Measurements from ENCODE around the gene ZNF473. TPM values are rescaled to one million over a fixed set of nuclear protein-coding genes. Genes with fewer than 3 reads are reported as not detected.

Gene ZNF473
- total RNA-seq, 2 experiments from 2014 or later, result 16.9 to 23.1 TPM

- no peak for DNase-seq (ENCODE audit: low spot score)
- no peak for TF ChIP-seq EZH2phosphoT487 (IDR thresholded peaks at IDR 0.05; ENCODE audit: borderline replicate concordance, low read depth, low read length)
- TF ChIP-seq CTCF (conservative IDR thresholded peaks at IDR 0.05; ENCODE audit: low read length), result no peak
- Histone ChIP-seq H3K4me3 (ENCODE audit: low read depth, low read length, poor library complexity, severe bottlenecking) (no peak overlapping the region), H3K9me3 (ENCODE audit: low read length) (no peaks in the 10 kb centered on the region), H3K4me2 (ENCODE audit: low read length) (no peak overlapping the region), H3K27ac (ENCODE audit: low read depth, low read length, poor library complexity, severe bottlenecking) (no peak overlapping the region), H3K79me2 (ENCODE audit: insufficient read depth, low read depth, low read length) (no peaks in the 10 kb centered on the region), H3K4me1 (ENCODE audit: insufficient read depth, low read length, poor library complexity, severe bottlenecking) (no peaks in the 10 kb centered on the region), H3K9me2 (ENCODE audit: insufficient read depth, low read length) (no peaks in the 10 kb centered on the region), H4K20me1 (ENCODE audit: insufficient read depth, low read length) (no peaks in the 10 kb centered on the region), H2AFZ (ENCODE audit: low read length) (no peak overlapping the region), H3K36me3 (ENCODE audit: insufficient read depth, low read length) (no peaks in the 10 kb centered on the region)
- ChIA-PET POLR2A (no interaction called here), CTCF (ENCODE audit: unreplicated experiment) (no interaction called here)
- BruUV-seq (replicated peaks), result no TSS peak
- intact Hi-C loops (cut with micrococcal nuclease; ENCODE audit: unreplicated experiment), result no loop called here
Observed at GRCh38 chr19:49977076-49977475, 48.7 kb upstream of the ZNF473 start.

GRCh38 chr19:49977881-49978280 is 47.9 kb upstream of the ZNF473 start:
- intact Hi-C loops (cut with micrococcal nuclease; ENCODE audit: unreplicated experiment), result no loop called here
- CTCF ChIA-PET (ENCODE audit: unreplicated experiment), result no interaction called here
- H4K20me1 ChIP-seq (ENCODE audit: insufficient read depth, low read length), result no peaks in the 10 kb centered on the region
- no peak overlapping the region for H3K4me2 ChIP-seq (ENCODE audit: low read length)
- H3K79me2 ChIP-seq (ENCODE audit: insufficient read depth, low read depth, low read length), result no peaks in the 10 kb centered on the region
- H3K9me3 ChIP-seq (ENCODE audit: low read length), result no peaks in the 10 kb centered on the region
- no peak for DNase-seq (ENCODE audit: low spot score)
- H2AFZ ChIP-seq (ENCODE audit: low read length), result no peak overlapping the region
- H3K4me3 ChIP-seq (ENCODE audit: low read depth, low read length, poor library complexity, severe bottlenecking), result no peak overlapping the region
- no peaks in the 10 kb centered on the region for H3K9me2 ChIP-seq (ENCODE audit: insufficient read depth, low read length)
- TF ChIP-seq EZH2phosphoT487 (IDR thresholded peaks at IDR 0.05; ENCODE audit: borderline replicate concordance, low read depth, low read length) (no peak), CTCF (conservative IDR thresholded peaks at IDR 0.05; ENCODE audit: low read length) (no peak)
- H3K27ac ChIP-seq (ENCODE audit: low read depth, low read length, poor library complexity, severe bottlenecking), result no peak overlapping the region
- H3K36me3 ChIP-seq (ENCODE audit: insufficient read depth, low read length), result no peaks in the 10 kb centered on the region
- H3K4me1 ChIP-seq (ENCODE audit: insufficient read depth, low read length, poor library complexity, severe bottlenecking), result no peaks in the 10 kb centered on the region
- BruUV-seq (replicated peaks), result no TSS peak
- POLR2A ChIA-PET, result no interaction called here

- BruUV-seq (replicated peaks), result no TSS peak
- Histone ChIP-seq H3K9me2 (ENCODE audit: insufficient read depth, low read length) (no peaks in the 10 kb centered on the region), H3K79me2 (ENCODE audit: insufficient read depth, low read depth, low read length) (no peaks in the 10 kb centered on the region), H3K4me1 (ENCODE audit: insufficient read depth, low read length, poor library complexity, severe bottlenecking) (no peaks in the 10 kb centered on the region), H2AFZ (ENCODE audit: low read length) (no peak overlapping the region), H4K20me1 (ENCODE audit: insufficient read depth, low read length) (no peaks in the 10 kb centered on the region), H3K4me3 (ENCODE audit: low read depth, low read length, poor library complexity, severe bottlenecking) (no peak overlapping the region), H3K36me3 (ENCODE audit: insufficient read depth, low read length) (no peaks in the 10 kb centered on the region), H3K9me3 (ENCODE audit: low read length) (no peaks in the 10 kb centered on the region), H3K4me2 (ENCODE audit: low read length) (no peak overlapping the region), H3K27ac (ENCODE audit: low read depth, low read length, poor library complexity, severe bottlenecking) (no peak overlapping the region)
- no peak for DNase-seq (ENCODE audit: low spot score)
- ChIA-PET POLR2A (no interaction called here), CTCF (ENCODE audit: unreplicated experiment) (interaction anchor here (0.6 kb wide), 2 partner anchors 27 to 165 kb away, joined by 4 to 5 read pairs; partner anchors contain the start of gene FUZ)
- intact Hi-C loops (cut with micrococcal nuclease; ENCODE audit: unreplicated experiment), result no loop called here
- TF ChIP-seq EZH2phosphoT487 (IDR thresholded peaks at IDR 0.05; ENCODE audit: borderline replicate concordance, low read depth, low read length) (no peak), CTCF (conservative IDR thresholded peaks at IDR 0.05; ENCODE audit: low read length) (no peak)
Observed at GRCh38 chr19:49978324-49978723, 47.5 kb upstream of the ZNF473 start.
